Activated CD8-positive, alpha-beta memory T cell treated with anti-CD3 and anti-CD28 coated beads, Interleukin-2, amount 50 U/mL, for 48 hours (primary cell): Measurements from ENCODE around the gene WBP1.
A peak's percentile ranks its signal among the peaks of the same experiment; 100 is the strongest.
"Not testable (repeated sequence)": the region's sequence is repeated elsewhere in the genome, so short reads cannot be mapped to it uniquely, and the experiment has no call there.

ENCODE experiments used
- DNase-seq: peaks from one replicate; pipeline ENCODE4 v3.0.0-alpha.2; 2020

Gene WBP1

DNA sequence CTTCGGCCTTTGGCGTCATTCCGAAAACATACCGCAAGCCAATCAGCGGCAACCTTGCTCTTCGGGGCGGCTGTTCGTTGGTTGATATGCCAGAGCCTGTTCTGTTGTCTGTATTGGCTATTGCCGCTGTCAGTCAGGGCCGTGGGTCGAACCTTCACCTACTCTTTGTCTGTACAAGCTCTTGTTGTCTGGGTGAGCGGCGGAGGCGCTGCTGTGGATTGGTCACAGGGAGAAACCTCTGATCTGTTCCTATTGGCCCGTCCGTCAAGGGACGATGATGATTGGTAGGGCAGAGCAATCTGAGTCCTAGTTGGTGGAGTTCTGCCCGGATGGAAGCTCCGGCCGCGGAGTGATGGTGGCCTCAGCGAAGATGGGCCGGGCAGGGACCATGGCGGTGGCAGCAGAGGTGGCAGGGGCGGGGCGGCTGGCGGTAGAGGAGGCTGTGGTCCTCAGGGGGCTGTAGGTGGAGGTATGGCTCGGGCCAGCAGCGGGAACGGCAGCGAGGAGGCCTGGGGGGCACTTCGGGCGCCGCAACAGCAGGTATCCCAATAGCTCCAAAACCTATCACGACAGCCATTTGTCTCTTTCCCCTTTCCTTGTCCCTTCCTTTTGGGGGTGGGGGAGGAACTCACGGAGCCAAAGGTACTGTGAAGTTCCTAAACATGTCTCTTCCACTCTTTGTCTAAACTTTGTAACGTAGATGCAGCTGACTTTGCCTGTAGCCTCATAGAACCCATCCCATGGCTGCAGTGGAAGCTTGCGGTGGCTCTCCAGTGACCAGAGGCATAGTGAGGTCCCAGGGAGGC lies at the start of gene WBP1:
WBP1 (plus strand) TSS at position 307 of the 806 bp plus-strand sequence; CDS start at position 472, 165 bp downstream.
- DNase-seq, result peak; percentile 95

DNA sequence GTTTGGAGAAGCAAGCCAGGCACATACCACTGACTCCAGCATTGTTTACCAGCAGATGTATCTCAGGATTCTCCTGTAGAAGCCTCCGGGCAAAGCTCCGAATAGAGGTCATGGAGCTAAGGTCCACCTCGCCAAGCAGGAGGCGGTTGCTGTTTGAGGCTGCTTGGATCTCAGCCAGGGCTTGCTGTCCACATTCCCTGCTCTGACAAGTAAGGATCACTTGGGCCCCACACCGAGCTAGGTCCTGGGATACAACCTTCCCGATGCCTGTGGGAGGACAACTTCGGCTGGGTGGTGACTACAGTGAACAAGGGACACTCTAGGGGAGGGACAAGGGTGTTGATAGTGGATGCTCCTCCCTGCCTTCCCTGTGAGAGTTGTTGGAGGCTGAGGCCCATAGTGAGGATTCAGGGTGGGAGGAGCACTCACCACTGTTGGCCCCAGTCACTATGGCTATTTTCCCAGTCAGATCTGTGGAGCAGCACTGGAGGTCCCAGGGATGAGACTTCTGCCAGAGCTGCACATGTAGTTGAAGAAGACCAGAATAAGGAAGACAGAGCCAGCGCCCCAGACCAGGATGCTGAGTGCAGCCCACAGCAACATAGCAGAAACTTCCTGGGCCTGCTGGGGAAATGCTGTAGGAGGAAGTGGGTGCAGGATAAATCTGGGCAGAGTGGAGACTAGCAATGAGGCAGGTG lies 45.1 kb upstream of the WBP1 start:
- no peak for DNase-seq

DNA sequence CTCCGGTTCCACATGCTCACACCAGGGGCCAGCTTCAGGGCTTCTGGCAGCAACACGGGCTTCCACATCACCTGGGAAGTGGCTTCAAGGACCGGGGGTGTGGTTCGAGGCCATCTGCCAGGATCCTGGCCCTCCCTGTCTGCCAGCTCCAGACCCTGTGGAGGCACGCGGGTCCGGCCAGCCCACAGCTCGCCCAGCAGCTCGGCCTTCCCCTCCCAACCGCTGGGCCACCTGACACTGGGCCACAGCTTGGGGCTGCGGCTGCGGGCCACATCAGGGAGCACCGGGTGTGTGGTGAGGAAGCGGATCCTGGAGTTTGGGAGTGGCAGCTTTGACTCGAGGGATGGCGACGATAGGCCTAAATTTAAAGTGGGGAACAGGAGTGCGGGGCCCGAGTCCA lies 43.8 kb upstream of the WBP1 start:
- DNase-seq, result no peak

DNA sequence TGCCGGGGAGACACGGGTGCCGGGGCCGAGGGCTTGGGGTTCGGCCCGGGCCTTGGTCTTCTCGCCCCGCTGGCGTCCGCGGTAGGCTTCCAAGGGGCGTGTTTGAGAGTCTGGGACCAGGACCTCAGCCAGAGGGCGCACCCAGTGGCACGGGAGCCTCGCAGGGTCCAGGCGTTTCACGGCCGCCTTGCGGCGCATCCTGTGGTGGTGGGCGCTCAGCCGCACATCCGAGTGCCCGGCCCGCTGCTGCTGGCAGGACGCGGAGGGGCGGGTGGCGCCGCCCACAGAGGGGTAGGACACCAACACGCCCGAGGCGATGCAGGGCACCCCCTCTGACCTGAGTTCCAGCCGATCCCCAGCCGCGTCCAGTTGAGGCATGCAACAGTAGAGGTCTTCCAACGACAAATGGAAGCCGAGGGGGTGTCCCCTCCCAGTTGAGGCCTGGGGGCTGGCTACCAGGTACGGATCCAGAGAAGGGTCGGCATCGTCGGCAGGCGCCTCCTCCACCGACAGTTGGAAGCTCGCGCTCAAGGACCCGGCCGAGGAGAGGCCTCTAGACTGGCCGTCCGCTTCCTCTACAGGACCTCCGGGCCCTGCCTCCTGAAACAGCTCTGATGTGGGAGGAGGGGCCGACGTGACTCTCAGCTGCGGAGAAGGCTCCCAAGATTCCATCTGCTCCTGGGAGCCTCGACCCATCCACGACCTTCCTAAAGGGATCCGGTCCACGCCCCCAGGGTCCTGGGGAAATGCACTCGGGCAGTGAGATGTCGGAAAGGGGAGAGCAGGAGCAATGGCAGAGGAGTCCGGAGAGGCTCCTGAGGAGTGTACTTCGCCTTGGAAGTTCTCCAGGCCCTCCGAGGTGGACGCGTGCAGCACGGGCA lies 43.1 kb upstream of the WBP1 start:
- DNase-seq, result no peak

DNA sequence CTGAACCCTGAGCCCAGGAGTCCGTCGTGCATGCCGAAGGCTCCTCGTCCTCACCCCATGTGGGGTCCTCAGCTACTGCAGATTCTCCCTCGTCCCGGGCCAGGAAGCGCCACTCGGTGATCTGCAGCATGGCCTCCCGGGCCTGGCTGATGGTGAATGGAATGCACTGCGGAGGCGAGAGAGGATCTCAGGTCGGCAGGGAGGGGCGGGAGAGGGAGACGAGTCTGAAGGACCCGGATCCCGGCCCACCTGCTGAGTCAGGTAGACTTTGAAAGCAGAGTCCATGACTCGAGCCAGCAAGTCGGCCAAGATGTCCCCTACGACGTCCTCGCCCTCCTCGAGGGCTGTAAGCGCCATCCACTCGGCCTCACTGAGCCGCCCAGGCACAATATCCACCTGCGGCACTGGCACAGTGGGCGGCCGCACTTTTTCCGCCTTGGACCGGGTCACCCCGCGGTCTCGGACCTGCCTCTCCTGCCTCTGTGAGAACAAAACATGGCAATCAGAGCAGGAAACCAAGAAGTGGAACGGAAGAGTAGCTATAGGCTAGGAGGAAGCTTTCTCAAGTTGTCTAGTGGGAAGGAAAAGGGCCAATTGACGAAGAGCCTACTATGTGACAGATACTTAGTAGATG lies 42.4 kb upstream of the WBP1 start:
- DNase-seq, result no peak

DNA sequence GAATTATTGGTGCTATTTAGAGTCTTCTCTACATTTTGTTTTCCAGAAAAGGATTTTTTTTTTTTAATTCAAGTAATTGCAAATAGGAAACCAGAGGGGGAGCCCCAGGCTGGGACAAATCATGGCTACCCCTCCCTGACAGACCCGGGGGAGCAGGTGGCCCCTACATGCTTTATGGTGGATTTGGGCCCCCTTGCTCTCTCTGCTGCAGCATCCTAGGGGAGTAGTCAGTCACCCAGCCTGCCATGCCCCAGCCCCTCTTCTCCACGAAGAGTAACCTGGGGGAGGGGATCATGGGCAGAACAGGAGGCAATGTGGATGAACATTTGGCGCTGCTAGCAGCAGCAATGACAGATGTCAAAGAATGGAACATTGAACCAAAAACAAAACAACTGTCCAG lies 41.5 kb upstream of the WBP1 start:
- no peak for DNase-seq

DNA sequence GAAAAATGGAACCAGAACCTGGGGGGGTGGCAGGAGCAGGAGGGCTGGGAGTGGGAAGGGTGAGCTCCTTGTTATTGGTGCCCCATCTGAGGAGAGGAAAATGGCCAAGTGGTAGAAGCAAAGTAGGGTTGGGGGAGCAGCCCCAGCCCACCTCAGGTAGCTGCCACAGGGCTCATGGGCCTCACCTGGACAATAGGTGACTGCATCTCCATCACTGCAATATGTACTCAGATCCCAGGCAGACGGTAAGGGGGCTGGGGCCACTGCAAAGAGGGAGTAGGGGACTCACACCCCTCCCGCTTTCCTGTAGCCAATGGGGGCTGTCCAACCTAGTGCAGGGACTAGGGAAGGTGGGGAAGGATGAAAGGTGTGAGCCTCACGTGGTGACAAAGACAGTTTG lies 41.0 kb upstream of the WBP1 start:
- no peak for DNase-seq

DNA sequence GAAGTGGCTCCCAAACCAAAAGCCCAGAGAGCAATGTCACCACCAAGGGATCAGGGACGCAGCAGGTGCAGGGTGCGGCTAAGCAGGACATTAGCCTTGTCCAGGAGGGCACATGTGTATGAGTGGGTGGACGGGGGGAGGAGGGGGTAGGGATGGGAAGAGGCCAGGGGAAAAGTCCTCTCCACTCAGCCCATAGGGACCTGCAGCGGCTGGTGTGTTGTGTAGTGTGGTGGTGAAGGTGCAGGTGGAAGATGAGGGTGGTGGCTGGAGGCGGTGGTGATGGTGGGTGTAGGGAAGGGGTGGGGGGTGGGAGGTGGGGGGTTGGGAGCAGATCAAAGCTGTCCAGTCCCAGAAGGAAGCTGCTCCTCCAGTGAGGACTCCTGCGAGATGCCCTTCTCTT lies 40.5 kb upstream of the WBP1 start:
- no peak for DNase-seq

DNA sequence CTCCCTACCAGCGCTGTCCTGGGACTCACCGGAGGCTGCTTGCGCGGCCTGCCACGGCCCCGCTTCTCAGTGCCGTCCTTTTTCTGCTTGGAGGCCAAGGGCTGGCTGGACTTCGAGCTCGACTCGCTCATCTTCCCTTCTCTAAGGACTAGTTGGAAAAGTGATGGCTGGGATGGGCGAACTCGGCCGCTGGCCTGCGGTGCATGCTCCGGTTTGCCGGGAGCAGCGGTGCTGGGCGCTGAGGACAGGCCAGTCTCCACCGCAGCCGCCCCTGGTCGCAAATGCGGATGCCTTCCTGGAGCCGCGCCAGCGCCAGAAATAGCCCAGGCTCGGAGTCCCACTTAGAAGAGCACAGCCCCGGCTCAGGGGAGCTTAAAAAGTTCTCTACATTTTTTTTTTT lies 39.9 kb upstream of the WBP1 start:
- DNase-seq, result no peak

DNA sequence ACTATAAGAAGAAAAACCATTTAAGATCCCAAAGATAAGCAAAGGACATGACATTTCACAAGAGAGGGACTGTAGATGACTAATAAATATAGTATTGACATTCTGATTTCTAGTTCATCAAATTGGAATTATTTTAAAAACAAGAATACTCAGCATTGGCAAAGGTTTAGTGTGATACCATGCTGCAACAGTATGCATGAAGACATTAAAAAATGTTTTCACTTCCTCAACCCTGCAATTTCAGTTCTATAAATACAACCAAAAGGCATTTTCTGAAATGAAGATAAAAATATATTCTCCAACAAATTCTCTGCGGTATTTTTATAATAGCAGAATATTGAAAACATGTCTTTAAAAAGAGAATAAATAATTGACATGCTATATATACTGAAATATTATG lies 38.9 kb upstream of the WBP1 start:
- DNase-seq, result no peak

DNA sequence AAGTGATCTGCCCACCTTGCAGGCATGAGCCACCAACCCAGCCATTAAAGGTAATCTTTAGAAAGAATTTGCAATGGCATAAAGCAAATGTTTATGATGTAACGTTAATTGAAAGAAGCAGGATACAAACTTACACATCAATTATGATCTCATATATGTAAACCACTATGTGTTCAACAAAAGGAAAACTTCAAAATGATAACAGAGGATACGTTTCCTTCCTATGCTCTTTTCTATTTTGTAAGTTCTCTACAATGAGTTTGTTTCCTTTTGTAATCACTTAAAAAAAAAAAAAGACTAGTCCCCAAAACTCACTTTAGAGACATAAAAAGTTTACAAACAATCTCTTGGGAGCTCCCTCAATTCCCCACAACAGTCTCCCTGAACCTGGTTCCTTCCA lies 38.2 kb upstream of the WBP1 start:
- DNase-seq, result no peak

DNA sequence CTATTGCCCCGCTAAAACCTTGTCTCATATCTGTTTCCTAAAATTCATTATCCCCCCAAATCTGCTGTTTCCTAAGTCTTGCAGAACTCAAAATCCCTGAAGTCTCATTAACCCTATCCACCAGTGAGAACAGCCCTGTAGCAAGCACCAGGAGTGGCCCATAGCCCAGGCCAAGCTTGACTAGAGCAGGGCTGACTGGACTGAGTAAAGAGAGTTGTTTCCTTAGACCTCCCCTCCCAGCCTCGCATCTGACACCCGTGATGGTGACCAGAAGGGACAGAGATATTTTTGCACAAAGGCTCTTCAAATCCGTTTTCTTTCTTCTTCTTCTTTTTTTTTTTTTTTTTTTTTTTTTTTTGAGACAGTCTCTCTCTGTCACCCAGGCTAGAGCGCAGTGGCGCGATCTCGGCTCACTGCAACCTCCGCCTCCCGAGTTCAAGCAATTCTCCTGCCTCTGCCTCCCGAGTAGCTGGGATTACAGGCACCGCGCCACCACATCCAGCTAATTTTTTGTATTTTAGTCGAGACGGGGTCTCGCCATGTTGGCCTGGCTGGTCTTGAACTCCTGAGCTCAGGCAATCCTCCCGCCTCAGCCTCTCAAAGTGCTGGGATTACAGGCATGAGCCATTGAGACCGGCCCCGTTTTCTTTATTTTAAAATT lies 37.7 kb upstream of the WBP1 start:
- DNase-seq, result not testable (repeated sequence)

DNA sequence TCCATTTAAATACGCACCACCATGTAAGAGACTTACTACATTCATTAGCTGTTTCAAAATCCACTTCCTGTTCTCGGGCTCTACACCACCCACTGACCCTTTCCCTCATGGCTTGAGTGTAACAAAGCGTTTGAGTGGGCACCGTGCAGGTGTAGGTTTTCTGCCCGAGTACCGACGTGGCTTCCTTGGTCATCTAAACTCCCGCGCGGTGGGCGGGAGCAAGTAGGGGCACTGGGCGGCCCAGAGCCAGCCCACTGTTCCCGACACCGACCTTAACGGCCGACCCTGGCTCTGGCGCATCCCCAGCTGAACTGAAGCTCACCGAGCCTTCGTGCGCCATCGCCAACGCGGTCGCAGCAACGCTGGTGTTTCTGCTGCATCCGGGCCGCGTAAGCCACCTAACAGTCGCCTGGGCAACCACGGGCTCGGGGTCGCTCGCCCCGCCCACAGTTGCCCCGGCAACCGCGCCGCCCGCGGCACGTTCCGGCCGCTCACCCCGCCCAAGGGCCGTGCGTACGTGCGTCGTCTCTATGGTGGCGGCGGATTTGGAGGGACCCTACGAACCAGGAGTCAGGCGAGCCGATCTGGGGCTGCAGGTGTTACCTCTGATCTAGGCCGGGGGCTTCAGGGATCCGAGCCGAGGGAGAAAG lies 36.9 kb upstream of the WBP1 start, which contains the start of the genes C2orf81 and WDR54:
C2orf81 (minus strand) TSS at position 399 of the 650 bp plus-strand sequence; CDS start at position 340, 59 bp downstream.
WDR54 (plus strand) TSS at position 510 of the 650 bp plus-strand sequence. CDS start 424 bp downstream, outside the sequence.
- DNase-seq, result peak; percentile 97

DNA sequence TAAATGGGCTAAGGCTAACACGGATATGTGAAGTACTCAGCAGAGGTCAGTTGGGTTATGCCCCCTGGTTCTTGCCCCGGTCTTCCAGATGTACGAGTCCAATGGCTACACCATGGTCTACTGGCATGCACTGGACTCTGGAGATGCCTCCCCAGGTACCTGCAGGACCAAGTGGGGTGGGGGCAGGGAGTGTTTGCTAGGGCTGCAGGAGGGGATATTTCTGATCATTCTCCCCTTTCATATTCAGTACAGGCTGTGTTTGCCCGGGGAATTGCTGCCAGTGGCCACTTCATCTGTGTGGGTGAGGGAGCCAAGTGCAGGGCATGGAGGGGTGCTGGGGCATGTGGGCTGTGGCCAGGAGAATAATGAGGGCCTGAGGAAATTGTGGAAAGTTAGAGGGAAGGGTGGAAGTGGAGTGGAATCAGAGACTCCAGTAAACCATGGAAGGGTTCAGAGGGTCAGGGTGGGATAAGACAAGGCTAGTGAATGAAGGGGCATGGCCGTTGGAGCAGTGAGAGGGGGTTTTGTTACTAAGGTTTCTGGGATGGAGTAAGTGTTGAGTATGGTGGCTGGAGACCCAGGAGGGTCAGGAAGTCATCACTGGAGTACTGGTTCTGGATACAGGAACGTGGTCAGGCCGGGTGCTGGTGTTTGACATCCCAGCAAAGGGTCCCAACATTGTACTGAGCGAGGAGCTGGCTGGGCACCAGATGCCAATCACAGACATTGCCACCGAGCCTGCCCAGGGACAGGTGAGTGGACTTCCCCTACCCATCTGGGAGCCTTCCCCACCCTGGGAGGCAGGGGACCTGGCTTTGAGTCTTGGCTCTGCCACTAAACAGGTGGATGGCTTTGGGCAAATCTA lies 34.8 kb upstream of the WBP1 start:
- DNase-seq, result no peak

DNA sequence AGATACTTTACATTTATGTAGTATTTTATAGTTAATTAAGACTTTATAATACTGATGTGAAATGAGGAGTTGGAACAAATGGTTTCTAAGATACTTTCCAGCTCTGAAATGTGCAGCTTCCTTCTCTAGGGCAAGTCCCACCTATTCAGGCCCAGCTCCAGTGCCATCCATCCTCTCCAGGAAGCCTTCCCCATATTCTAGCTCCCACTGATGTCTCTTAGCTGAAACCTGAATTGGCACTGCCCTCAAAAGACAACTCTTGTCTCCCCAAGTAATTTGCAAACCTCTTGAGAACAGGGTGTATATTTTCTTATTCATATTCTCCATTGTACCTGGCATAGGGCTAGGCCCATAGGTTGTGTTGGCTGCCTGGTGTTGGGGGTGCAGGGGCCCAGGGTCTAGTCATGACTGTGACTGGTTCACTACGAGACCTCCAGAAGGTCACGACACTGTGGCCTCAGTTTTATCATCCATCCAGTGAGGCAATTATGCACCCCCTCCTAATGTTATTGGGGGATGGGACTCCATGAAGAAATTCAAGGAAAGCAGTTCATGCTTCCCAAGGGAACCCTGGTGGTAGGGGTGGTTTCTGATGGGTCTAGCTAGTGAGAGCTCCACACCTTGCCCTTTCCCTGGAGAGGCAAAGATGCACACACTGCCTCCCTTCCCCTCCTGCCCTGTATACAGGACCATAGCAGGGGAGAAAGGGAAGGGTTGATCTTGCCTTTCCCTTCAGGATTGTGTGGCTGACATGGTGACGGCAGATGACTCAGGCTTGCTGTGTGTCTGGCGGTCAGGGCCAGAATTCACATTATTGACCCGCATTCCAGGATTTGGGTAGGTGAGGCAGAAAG lies 33.9 kb upstream of the WBP1 start:
- DNase-seq, result no peak

DNA sequence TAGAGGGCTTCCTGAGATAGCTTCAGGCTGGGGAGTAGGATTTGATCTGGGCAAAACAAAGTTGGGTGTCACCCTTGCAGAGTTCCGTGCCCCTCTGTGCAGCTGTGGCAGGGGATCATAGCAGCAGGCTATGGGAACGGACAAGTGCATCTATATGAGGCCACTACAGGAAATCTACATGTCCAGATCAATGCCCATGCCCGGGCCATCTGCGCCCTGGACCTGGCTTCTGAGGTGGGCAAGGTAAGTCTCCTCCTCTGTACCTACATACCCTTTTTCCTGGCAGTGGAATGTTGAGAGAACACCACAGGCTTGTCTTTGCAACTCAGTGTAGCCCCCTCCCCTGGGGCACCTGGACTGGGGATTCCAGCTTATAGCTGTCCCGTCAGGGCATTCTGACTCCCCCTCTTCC lies 33.2 kb upstream of the WBP1 start:
- DNase-seq, result no peak

DNA sequence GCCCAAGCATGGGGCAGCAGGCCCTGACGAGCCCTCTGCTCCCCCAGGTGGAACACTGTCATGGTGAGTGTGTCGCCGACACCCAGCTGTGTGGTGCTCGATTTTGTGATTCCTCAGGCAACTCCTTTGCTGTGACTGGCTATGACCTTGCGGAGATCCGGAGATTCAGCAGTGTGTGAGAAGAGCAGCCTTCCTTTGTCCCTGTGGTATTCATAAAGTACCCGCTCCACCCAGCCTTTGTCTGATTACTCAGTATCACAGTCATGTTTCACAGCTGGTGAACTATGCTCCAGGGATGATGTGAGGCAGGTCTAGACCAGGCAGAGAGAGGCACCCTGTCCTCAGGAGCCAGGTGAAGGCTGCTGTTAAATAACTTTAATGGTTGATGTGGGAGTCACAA lies 32.7 kb upstream of the WBP1 start:
- no peak for DNase-seq

DNA sequence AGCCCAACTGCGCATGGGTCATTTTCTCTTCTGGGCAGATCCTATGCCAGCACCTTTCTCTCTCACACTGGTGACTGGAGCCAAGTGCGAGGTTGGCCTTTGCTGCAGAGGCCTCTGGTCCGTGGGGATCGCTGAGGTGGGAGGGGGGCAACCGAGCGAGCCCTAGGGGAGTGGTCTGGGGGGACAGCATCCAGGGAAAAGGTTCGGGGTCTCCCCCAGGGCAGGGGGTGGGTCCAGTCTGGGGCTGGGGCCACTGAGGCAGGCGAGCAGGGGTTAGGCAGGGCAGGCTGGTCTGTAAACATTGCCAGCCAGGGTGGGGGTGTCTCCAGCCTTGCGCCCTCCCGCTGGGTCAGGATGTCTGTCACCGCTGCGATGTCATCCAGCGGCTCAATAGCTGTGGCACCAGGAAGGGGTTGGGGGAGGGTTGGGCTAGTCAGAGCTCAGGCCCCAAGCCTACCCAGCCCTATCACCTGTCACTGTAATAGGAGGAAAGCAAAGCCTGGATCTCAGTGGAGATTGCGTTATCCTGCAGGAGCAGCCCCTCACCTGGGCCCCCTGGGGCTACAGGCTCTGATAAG lies 32.0 kb upstream of the WBP1 start:
- DNase-seq, result no peak

DNA sequence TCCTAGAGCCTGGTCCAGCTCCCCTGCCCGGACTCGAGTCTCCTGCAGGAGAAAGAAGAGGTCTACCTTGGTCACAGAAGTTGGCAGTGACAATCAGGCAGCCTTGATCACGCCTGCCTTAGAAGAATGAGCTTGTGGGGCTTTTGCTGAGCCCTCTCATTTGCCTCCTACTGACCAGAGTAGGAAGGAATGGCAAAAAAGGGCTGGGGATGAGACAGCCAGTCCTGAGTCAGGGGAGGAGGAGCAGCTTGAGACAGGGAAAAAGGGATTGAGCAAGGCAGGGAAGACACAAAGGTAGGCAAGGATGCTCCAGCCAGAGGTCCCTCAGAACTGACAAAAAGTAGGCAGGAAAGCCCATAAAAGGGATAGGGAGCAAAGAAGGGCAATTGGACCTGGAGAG lies 30.7 kb upstream of the WBP1 start:
- DNase-seq, result no peak
